ENCODE measurements around the gene PLXNC1.

DNA sequence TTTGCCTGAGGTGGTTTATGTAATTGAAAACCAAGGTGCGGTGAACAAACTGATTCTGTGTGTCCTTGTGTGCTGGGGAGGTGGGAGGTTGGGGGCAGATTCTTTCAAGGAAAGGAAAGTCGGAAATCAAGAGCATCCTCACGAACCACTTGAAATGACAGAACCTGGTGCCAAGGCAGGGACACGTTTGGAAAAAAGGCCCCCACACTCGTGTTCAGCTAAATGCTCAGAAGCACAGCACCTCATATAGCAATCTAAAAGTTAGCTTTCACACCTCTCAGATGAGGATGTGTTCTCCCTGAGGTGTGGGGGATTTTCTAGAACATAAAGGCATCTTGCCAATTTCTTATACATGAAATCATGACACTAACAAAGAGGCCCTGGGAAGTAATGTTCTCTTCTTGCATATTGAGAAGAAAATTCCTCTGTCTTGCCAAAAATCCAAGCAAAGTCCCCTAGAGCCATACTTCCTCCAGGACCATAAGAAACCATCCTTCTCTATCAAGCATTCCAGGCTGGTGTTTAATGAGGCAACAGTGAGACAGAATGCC lies 119.6 kb downstream of the PLXNC1 start:
- no peak for TF ChIP-seq POLR2A (IDR thresholded peaks at IDR 0.05)
- TF ChIP-seq EP300 (IDR thresholded peaks at IDR 0.05), result no peak
- TF ChIP-seq, protein P1, sequence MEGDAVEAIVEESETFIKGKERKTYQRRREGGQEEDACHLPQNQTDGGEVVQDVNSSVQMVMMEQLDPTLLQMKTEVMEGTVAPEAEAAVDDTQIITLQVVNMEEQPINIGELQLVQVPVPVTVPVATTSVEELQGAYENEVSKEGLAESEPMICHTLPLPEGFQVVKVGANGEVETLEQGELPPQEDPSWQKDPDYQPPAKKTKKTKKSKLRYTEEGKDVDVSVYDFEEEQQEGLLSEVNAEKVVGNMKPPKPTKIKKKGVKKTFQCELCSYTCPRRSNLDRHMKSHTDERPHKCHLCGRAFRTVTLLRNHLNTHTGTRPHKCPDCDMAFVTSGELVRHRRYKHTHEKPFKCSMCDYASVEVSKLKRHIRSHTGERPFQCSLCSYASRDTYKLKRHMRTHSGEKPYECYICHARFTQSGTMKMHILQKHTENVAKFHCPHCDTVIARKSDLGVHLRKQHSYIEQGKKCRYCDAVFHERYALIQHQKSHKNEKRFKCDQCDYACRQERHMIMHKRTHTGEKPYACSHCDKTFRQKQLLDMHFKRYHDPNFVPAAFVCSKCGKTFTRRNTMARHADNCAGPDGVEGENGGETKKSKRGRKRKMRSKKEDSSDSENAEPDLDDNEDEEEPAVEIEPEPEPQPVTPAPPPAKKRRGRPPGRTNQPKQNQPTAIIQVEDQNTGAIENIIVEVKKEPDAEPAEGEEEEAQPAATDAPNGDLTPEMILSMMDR (IDR thresholded peaks at IDR 0.05), result no peak
- TF ChIP-seq POLR2AphosphoS5 (IDR thresholded peaks at IDR 0.05), result no peak
